DND-41 (cell line): ENCODE measurements around the gene RAB9A.
A peak's percentile ranks its signal among the peaks of the same experiment; 100 is the strongest.
"Not testable (repeated sequence)": the region's sequence is repeated elsewhere in the genome, so short reads cannot be mapped to it uniquely, and the experiment has no call there.

Experiments used
- ATAC-seq: fragments of 200-7000 bp; cut with Tn5 transposase; 3 replicates; pipeline ENCODE4 v1.9.1; 2021; ENCODE audit warnings: low read depth; ENCODE audit not compliant: insufficient read depth
- DNase-seq: peaks from one replicate; pipeline ENCODE4 v3.0.0-alpha.2; 2020
- H2AFZ ChIP-seq: 2 replicates; pipeline ENCODE4 v1.6.0; 2012; ENCODE audit warnings: low read depth, low read length
- H3K27ac ChIP-seq: 2 replicates; pipeline ENCODE4 v1.5.1; 2012; ENCODE audit warnings: low read length, inconsistent platforms
- H3K27me3 ChIP-seq: fragments of 200-600 bp; sonication (generic); 2 replicates; pipeline ENCODE4 v1.6.0; 2012; ENCODE audit warnings: low read length, mild to moderate bottlenecking, inconsistent platforms; ENCODE audit not compliant: insufficient read depth, poor library complexity
- H3K36me3 ChIP-seq: 2 replicates; pipeline ENCODE4 v1.5.1; 2012; ENCODE audit warnings: low read length, inconsistent platforms; ENCODE audit not compliant: insufficient read depth
- H3K4me1 ChIP-seq: 2 replicates; pipeline ENCODE4 v1.5.1; 2012; ENCODE audit warnings: mild to moderate bottlenecking, low read length; ENCODE audit not compliant: insufficient read depth
- H3K4me2 ChIP-seq: 2 replicates; pipeline ENCODE4 v1.6.0; 2012; ENCODE audit warnings: mild to moderate bottlenecking, moderate library complexity, low read length, inconsistent platforms; ENCODE audit not compliant: insufficient read depth
- H3K4me3 ChIP-seq, 2 experiments: fragments of 200-600 bp in 1 of 2; shearing (Covaris generic) in 1 of 2; 2 replicates each; pipeline ENCODE4 v1.5.1; 2012 to 2016; ENCODE audit warnings: inconsistent platforms in 2 of 2, low read length in 2 of 2, mild to moderate bottlenecking in 2 of 2, low read depth in 1 of 2, moderate library complexity in 1 of 2
- H3K79me2 ChIP-seq: 2 replicates; pipeline ENCODE4 v1.6.0; 2012; ENCODE audit warnings: low read length, inconsistent platforms; ENCODE audit not compliant: insufficient read depth
- H3K9ac ChIP-seq: 2 replicates; pipeline ENCODE4 v1.6.0; 2012; ENCODE audit warnings: low read depth, mild to moderate bottlenecking, inconsistent platforms, low read length, moderate library complexity
- H3K9me3 ChIP-seq: 2 replicates; pipeline ENCODE4 v1.5.1; 2012; ENCODE audit warnings: low read length, moderate library complexity, mild to moderate bottlenecking, inconsistent platforms; ENCODE audit not compliant: insufficient read depth, severe bottlenecking
- H4K20me1 ChIP-seq: 2 replicates; pipeline ENCODE4 v1.6.0; 2012; ENCODE audit warnings: low read length; ENCODE audit not compliant: insufficient read depth
- EZH2 ChIP-seq: IDR thresholded peaks from 3 replicates; pipeline ENCODE4 v1.6.1; 2012; ENCODE audit warnings: borderline replicate concordance, low read depth, mild to moderate bottlenecking, moderate library complexity, low read length, inconsistent platforms; ENCODE audit not compliant: severe bottlenecking
- TF ChIP-seq, protein P1 (sequence below): IDR thresholded peaks from 2 replicates; pipeline ENCODE4 v1.5.1; 2012; ENCODE audit warnings: borderline replicate concordance, low read length, moderate library complexity, mild to moderate bottlenecking; ENCODE audit not compliant: poor library complexity, severe bottlenecking; ENCODE audit errors: extremely low read depth

The RAB9A gene, protein sequence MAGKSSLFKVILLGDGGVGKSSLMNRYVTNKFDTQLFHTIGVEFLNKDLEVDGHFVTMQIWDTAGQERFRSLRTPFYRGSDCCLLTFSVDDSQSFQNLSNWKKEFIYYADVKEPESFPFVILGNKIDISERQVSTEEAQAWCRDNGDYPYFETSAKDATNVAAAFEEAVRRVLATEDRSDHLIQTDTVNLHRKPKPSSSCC

DNA sequence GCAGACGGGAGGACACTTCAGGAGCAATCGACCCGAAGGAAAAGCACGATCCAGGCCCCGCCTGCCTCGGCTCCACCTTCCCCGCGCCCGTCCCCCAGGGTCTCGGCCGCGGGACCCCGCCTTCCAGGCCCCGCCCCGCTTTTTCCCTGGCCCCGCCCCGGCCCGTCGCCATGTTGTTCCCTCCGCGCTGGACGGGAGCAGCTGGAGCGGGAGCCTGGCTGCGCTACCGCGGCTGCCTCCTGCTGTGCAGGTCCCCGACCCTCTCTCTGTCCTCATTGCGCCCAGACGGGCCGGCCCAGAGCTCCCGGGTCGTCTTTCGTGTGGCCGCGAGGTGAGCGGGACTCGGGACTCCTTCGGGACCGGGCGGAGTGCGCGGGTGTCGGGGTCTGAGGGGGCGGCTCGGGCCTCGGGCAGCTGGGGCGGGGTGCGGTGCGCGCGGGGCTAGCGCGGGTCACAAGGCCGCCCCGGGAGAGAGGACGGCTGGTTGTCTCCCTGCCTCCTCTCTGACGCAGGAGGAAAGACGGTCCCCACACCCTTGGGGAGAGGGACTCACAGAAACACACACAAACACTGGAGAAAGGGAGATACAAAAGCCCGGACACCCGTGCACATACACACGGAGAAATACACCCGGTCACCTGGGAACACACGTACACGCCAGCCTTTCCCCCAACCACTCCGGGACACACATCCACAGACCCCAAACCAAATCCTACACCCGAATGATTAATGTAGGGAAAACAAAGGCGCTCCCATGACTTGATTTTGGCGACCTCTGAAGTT, at the start of gene RAB9A:
Gene RAB9A (plus strand): TSS at position 171 of the 783 bp plus-strand sequence. CDS start 19,619 bp downstream, outside the sequence.
- Histone ChIP-seq H4K20me1 (0 out of 2 replicates have a peak, but pooled peaks cover 5% of the 10 kb centered on the region), H3K4me3 (peak within 1 kb of the TSS; percentile 41 to 75), H3K4me1 (peaks cover 27% of the 10 kb centered on the region), H3K27me3 (no peaks in the 10 kb centered on the region), H3K27ac (peak within 1 kb of the TSS; percentile 60), H3K4me2 (peak within 1 kb of the TSS; percentile 72), H3K79me2 (peaks cover 49% of the 10 kb centered on the region), H2AFZ (peak within 1 kb of the TSS; percentile 80), H3K36me3 (no peaks in the 10 kb centered on the region), H3K9ac (peak within 1 kb of the TSS; percentile 72), H3K9me3 (no peaks in the 10 kb centered on the region)
- peak; percentile 95 for ATAC-seq
- peak; percentile 85 for DNase-seq
- TF ChIP-seq, protein P1, sequence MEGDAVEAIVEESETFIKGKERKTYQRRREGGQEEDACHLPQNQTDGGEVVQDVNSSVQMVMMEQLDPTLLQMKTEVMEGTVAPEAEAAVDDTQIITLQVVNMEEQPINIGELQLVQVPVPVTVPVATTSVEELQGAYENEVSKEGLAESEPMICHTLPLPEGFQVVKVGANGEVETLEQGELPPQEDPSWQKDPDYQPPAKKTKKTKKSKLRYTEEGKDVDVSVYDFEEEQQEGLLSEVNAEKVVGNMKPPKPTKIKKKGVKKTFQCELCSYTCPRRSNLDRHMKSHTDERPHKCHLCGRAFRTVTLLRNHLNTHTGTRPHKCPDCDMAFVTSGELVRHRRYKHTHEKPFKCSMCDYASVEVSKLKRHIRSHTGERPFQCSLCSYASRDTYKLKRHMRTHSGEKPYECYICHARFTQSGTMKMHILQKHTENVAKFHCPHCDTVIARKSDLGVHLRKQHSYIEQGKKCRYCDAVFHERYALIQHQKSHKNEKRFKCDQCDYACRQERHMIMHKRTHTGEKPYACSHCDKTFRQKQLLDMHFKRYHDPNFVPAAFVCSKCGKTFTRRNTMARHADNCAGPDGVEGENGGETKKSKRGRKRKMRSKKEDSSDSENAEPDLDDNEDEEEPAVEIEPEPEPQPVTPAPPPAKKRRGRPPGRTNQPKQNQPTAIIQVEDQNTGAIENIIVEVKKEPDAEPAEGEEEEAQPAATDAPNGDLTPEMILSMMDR: no peak
- no peak for TF ChIP-seq EZH2

DNA sequence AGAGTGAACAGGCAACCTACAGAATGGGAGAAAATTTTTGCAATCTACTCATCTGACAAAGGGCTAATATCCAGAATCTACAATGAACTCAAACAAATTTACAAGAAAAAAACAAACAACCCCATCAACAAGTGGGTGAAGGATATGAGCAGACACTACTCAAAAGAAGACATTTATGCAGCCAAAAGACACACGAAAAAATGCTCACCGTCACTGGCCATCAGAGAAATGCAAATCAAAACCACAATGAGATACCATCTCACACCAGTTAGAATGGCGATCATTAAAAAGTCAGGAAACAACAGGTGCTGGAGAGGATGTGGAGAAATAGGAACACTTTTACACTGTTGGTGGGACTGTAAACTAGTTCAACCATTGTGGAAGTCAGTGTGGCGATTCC, 47.2 kb upstream of the RAB9A start:
- H3K4me3 ChIP-seq, H2AFZ ChIP-seq, H4K20me1 ChIP-seq, ATAC-seq, H3K79me2 ChIP-seq, H3K4me2 ChIP-seq, H3K27ac ChIP-seq, H3K4me1 ChIP-seq, DNase-seq, H3K36me3 ChIP-seq, H3K27me3 ChIP-seq, H3K9me3 ChIP-seq, H3K9ac ChIP-seq: not testable (repeated sequence)

DNA sequence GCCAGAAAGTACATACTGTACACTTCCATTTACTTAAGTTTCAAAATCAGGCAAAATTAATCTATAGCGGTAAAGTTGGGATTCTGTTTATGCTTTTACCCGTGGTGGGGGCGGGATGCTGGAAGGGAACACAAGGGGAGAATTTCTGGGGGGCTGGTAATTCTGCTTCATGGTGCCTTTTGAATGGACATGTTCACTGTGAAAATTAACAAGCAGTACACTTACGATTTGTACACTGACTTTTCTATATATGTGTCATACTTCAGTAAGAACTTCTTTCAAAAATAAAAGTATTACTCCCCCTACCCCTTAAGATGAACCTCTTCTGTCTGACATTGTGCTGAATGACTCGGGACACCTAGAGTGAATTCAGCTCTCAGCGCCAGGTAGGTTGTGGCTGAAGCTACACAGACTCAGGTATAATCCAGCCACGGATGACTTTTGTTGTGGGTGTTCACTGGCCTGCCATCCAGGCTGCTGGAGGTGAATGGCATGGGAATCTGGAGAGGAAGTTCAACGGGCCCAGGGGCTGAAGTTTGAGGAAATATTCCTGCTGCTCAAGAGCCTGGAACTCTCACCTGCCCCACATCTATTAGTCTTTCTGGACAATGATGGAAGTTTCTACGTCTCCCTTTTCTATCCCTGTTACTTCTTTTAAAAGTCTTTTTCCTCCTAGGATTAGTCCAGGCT, 43.3 kb upstream of the RAB9A start:
- no peaks in the 10 kb centered on the region for H4K20me1 ChIP-seq
- no peaks in the 10 kb centered on the region for H3K9me3 ChIP-seq
- no peak overlapping the region for H3K27ac ChIP-seq
- no peaks in the 10 kb centered on the region for H3K27me3 ChIP-seq
- no peak for DNase-seq
- no peaks in the 10 kb centered on the region for H3K36me3 ChIP-seq
- H3K4me1 ChIP-seq: no peaks in the 10 kb centered on the region
- no peak for ATAC-seq
- H3K4me2 ChIP-seq: no peak overlapping the region
- no peaks in the 10 kb centered on the region for H3K79me2 ChIP-seq
- H3K4me3 ChIP-seq: no peak overlapping the region
- H3K9ac ChIP-seq: no peak overlapping the region
- no peak overlapping the region for H2AFZ ChIP-seq
- TF ChIP-seq EZH2: no peak
- TF ChIP-seq, protein P1: no peak

DNA sequence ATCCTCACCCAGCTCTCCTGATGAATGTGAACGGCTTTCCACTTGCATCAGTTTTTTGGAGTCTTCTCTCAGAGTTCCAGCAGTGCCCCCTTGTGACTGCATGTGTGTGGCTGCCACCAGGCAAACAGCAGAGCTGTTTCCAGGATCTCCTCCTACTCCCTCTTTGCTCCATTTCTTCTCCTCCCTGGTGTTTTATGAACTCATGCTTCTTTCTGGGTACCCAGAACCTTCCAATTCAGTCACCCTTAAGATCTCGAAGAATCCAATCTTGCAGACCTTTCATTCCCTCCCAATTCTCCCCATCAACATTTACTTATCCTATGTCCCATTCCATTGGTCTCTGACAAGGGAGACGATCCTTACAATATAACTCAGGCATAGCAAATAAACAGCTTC, 42.8 kb upstream of the RAB9A start:
- Histone ChIP-seq H3K9me3 (no peaks in the 10 kb centered on the region), H3K4me2 (no peak overlapping the region)
- peak; percentile 54; the same call in 1 of the 3 replicates for ATAC-seq

More for the DNA sequence above, 42.8 kb upstream of the RAB9A start:
- TF ChIP-seq, protein P1: peak; percentile 62
- no peak for TF ChIP-seq EZH2
- Histone ChIP-seq H3K4me3 (no peak overlapping the region), H3K36me3 (no peaks in the 10 kb centered on the region), H2AFZ (no peak overlapping the region), H3K27me3 (no peaks in the 10 kb centered on the region), H4K20me1 (no peaks in the 10 kb centered on the region), H3K27ac (no peak overlapping the region), H3K4me1 (no peaks in the 10 kb centered on the region), H3K9ac (no peak overlapping the region), H3K79me2 (no peaks in the 10 kb centered on the region)
- peak; percentile 34 for DNase-seq
